Endothelial cell of umbilical vein (primary cell): ENCODE data around the gene MOB3A.

Experiments used
- EZH2 ChIP-seq: IDR thresholded peaks from 2 replicates; pipeline ENCODE4 v1.6.1; 2012; ENCODE audit warnings: borderline replicate concordance, low read depth, mild to moderate bottlenecking, moderate library complexity, low read length, inconsistent platforms; ENCODE audit not compliant: severe bottlenecking
- MYC ChIP-seq: IDR thresholded peaks from one replicate; pipeline ENCODE4 v1.6.1; 2011; ENCODE audit warnings: mild to moderate bottlenecking, low read depth, low read length
- POLR2AphosphoS5 ChIP-seq: IDR thresholded peaks from 2 replicates; pipeline ENCODE4 v1.6.1; 2012; ENCODE audit warnings: low read depth, mild to moderate bottlenecking, control low read depth, low read length, moderate library complexity; ENCODE audit not compliant: insufficient read depth

GRCh38 chr19:2129022-2129421 lies 32.9 kb upstream of the MOB3A start:
- TF ChIP-seq MYC (no peak), EZH2 (no peak), POLR2AphosphoS5 (no peak)
